ENCODE results near the gene FARP2. TPM values are rescaled to one million over a fixed set of nuclear protein-coding genes. Genes with fewer than 3 reads are reported as not detected.

FARP2 gene
- total and polyA plus RNA-seq, 2 of the 13 experiments (the other 11 are each of a cell fraction or from before 2014, with no cell fraction given) = 28.0 to 45.4 TPM

DNA sequence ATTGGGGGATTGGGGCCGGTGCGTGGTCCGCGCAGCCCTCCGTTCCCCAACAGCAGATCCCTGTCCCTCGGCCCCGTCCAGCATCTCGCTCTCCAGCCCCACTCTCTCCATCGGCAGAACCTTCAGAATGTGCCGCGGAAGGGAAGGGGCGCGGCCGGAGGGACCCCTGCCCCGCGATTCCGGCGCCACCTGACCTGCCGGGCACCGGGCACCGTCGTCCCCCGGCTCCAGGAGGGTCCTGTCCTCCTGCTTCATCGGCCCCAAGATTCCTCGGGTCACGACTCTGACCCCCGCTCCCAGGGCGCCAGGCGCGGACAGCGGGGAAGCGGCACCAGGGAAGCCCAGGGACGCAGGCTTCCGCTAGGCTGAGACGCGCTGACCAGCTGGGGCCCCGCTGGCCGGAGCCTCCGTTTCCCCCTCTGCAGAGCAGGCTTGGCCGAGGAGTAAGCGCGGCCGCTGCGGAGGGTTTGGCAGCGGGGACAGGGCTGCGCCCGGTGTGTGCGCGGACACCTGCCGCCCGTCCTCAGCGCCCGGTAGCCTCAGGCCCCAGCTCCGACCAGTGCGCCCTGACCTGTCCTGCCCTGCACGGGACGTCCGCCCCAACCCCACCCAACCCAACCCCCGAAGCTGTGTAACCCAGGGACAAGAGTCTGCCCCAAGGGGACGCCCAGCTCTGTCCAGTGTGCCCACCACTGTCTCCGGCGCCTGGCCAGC, 185.6 kb downstream of the FARP2 start:
- H3K4me1 ChIP-seq (ENCODE audit: insufficient read depth, low read length) = peaks cover 47% of the 10 kb centered on the region
- 86% methylated on average over 49 of the region's 62 CpGs for whole genome bisulfite sequencing (ENCODE audit: low lambda C conversion rate)
- H3K79me2 ChIP-seq (ENCODE audit: insufficient read depth, low read length) = no peaks in the 10 kb centered on the region
- peaks cover 4 to 29% of the 10 kb centered on the region in 2 experiments; a peak in 4 of 5 replicates for H3K27me3 ChIP-seq (ENCODE audit: control insufficient read depth in 1 of 2, insufficient read depth in 2 of 2, low read length in 2 of 2)
- intact Hi-C loops (cut with micrococcal nuclease; ENCODE audit: unreplicated experiment) = no loop called here
- POLR2A ChIA-PET = no interaction called here
- H3K4me3 ChIP-seq (replicated peaks in 1 of 3; ENCODE audit: insufficient read depth in 1 of 3, low read depth in 2 of 3, low read length in 3 of 3) = peak overlapping the region in 1 of 3 experiments; percentile 79; a peak in 1 of 6 replicates
- no peaks in the 10 kb centered on the region for H3K36me3 ChIP-seq (replicated peaks in 1 of 2; ENCODE audit: control insufficient read depth in 1 of 2, insufficient read depth in 2 of 2, low read length in 2 of 2)
- no TSS peak for BruUV-seq (replicated peaks)
- H3K9me3 ChIP-seq (ENCODE audit: low read length) = no peaks in the 10 kb centered on the region
- no peak overlapping the region for H3K9ac ChIP-seq (ENCODE audit: insufficient read depth, low read depth, low read length)
- H3K27ac ChIP-seq (ENCODE audit: extremely low read length, insufficient read depth, low read length) = no peak overlapping the region
- in situ Hi-C loops (cut with HindIII; ENCODE audit: extremely low pct_ligation_motif_present, low pct_unique_long_range_greater_than_20kb) = no loop called here
- FAIRE-seq = no peak
- CTCF ChIA-PET (ENCODE audit: low intra/inter-chr PET ratio, low total read pairs) = no interaction called here
- H2AFZ ChIP-seq (ENCODE audit: low read length) = no peak overlapping the region
- no peaks in the 10 kb centered on the region for H4K20me1 ChIP-seq (ENCODE audit: insufficient read depth, low read length)
- ATAC-seq = no peak
- no peak for DNase-seq (ENCODE audit: low spot score)
- peak overlapping the region; percentile 34; the same call in 1 of the 2 replicates for H3K4me2 ChIP-seq (ENCODE audit: low read depth, low read length)
- TF ChIP-seq ZSCAN31 (CRISPR knock-in tag; IDR thresholded peaks at IDR 0.05; ENCODE audit: low read depth) (no peak), DMTF1 (CRISPR knock-in tag; IDR thresholded peaks at IDR 0.05) (no peak), POLR2AphosphoS5 (IDR thresholded peaks at IDR 0.05; ENCODE audit: low read depth, low read length) (no peak), ZIK1 (CRISPR knock-in tag; IDR thresholded peaks at IDR 0.05; ENCODE audit: borderline replicate concordance, low read depth) (no peak), LCORL (IDR thresholded peaks at IDR 0.05) (no peak), LCORL (CRISPR knock-in tag; IDR thresholded peaks at IDR 0.05) (no peak), ZFP36L1 (CRISPR knock-in tag; IDR thresholded peaks at IDR 0.05) (no peak), ZNF563 (CRISPR knock-in tag; IDR thresholded peaks at IDR 0.05) (peak; percentile 59; the same call in 1 of the 2 replicates), ZC3H13 (CRISPR knock-in tag; IDR thresholded peaks at IDR 0.05) (0 out of 2 replicates have a peak, but pooled peaks have one; percentile 25), EED (CRISPR knock-in tag; IDR thresholded peaks at IDR 0.05) (0 out of 2 replicates have a peak, but pooled peaks have one; percentile 19), MXD4 (CRISPR knock-in tag; IDR thresholded peaks at IDR 0.05) (no peak), ZNF883 (CRISPR knock-in tag; IDR thresholded peaks at IDR 0.05; ENCODE audit: not compliant biosample characterization) (peak; percentile 29), PITX1 (CRISPR knock-in tag; IDR thresholded peaks at IDR 0.05) (no peak), KLF11 (CRISPR knock-in tag; IDR thresholded peaks at IDR 0.05) (no peak), MBD4 (IDR thresholded peaks at IDR 0.05; ENCODE audit: borderline replicate concordance, low read length) (no peak), ZNF562 (CRISPR knock-in tag; IDR thresholded peaks at IDR 0.05; ENCODE audit: borderline replicate concordance) (no peak), ZFP62 (CRISPR knock-in tag; IDR thresholded peaks at IDR 0.05) (no peak), STAT5B (CRISPR knock-in tag; IDR thresholded peaks at IDR 0.05) (no peak), TRIM24 (CRISPR knock-in tag; IDR thresholded peaks at IDR 0.05) (no peak)
- TF ChIP-seq, protein P1, sequence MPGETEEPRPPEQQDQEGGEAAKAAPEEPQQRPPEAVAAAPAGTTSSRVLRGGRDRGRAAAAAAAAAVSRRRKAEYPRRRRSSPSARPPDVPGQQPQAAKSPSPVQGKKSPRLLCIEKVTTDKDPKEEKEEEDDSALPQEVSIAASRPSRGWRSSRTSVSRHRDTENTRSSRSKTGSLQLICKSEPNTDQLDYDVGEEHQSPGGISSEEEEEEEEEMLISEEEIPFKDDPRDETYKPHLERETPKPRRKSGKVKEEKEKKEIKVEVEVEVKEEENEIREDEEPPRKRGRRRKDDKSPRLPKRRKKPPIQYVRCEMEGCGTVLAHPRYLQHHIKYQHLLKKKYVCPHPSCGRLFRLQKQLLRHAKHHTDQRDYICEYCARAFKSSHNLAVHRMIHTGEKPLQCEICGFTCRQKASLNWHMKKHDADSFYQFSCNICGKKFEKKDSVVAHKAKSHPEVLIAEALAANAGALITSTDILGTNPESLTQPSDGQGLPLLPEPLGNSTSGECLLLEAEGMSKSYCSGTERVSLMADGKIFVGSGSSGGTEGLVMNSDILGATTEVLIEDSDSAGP (CRISPR knock-in tag; IDR thresholded peaks at IDR 0.05; ENCODE audit: borderline replicate concordance) = peak; percentile 23; the same call in 1 of the 2 replicates
- TF ChIP-seq, protein P2, sequence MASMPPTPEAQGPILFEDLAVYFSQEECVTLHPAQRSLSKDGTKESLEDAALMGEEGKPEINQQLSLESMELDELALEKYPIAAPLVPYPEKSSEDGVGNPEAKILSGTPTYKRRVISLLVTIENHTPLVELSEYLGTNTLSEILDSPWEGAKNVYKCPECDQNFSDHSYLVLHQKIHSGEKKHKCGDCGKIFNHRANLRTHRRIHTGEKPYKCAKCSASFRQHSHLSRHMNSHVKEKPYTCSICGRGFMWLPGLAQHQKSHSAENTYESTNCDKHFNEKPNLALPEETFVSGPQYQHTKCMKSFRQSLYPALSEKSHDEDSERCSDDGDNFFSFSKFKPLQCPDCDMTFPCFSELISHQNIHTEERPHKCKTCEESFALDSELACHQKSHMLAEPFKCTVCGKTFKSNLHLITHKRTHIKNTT (CRISPR knock-in tag; IDR thresholded peaks at IDR 0.05) = no peak

Data from HepG2 (cell line).